HepG2 (cell line): Measurements from ENCODE around the gene ANKRD22. TPM values are rescaled to one million over a fixed set of nuclear protein-coding genes. Genes with fewer than 3 reads are reported as not detected.

Source experiments
- ATAD3A ChIP-seq: sonication (generic); formaldehyde crosslinking; IDR thresholded peaks from 2 replicates; pipeline ENCODE4 v1.4.0; 2020; ENCODE audit warnings: missing genetic modification reagents
- ATF3 ChIP-seq: sonication (generic); formaldehyde crosslinking; IDR thresholded peaks from 2 replicates; pipeline ENCODE4 v1.4.0; 2020; ENCODE audit warnings: missing genetic modification reagents
- IKZF4 ChIP-seq: sonication (generic); formaldehyde crosslinking; IDR thresholded peaks from 2 replicates; pipeline ENCODE4 v1.5.1; 2020; ENCODE audit warnings: borderline replicate concordance, mild to moderate bottlenecking, low read depth, missing genetic modification reagents; ENCODE audit errors: not compliant biosample characterization
- NFE2L1 ChIP-seq: sonication (generic); formaldehyde crosslinking; IDR thresholded peaks from 2 replicates; pipeline ENCODE4 v1.4.0; 2020; ENCODE audit warnings: missing genetic modification reagents, mild to moderate bottlenecking, borderline replicate concordance
- NONO ChIP-seq, 2 experiments: fragments of 450-650 bp in 1 of 2; sonication (generic) in 1 of 2; formaldehyde crosslinking in 1 of 2; IDR thresholded peaks in 1 of 2; conservative IDR thresholded peaks in 1 of 2; 2 replicates each; pipeline versions ENCODE4 v1.6.1 to v1.8.0; 2017 to 2022; ENCODE audit warnings: mild to moderate bottlenecking in 1 of 2, missing genetic modification reagents in 1 of 2, moderate library complexity in 1 of 2
- ONECUT2 ChIP-seq: sonication (generic); formaldehyde crosslinking; IDR thresholded peaks from 2 replicates; pipeline ENCODE4 v1.4.0; 2020; ENCODE audit warnings: missing genetic modification reagents
- PAF1 ChIP-seq: IDR thresholded peaks from 2 replicates; pipeline ENCODE4 v1.6.1; 2016; ENCODE audit warnings: missing genetic modification reagents, missing compliant biosample characterization
- TFE3 ChIP-seq: IDR thresholded peaks from 2 replicates; pipeline ENCODE4 v1.6.1; 2016
- YEATS2 ChIP-seq: sonication (generic); formaldehyde crosslinking; IDR thresholded peaks from 2 replicates; pipeline ENCODE4 v1.4.0; 2020; ENCODE audit warnings: missing genetic modification reagents, borderline replicate concordance
- ZFAT ChIP-seq: sonication (generic); formaldehyde crosslinking; conservative IDR thresholded peaks from 2 replicates; pipeline ENCODE4 v1.8.1; 2023; ENCODE audit warnings: missing genetic modification reagents, inconsistent platforms
- ZNF407 ChIP-seq: sonication (generic); formaldehyde crosslinking; IDR thresholded peaks from one replicate; pipeline ENCODE4 v1.5.1; 2020; ENCODE audit warnings: mild to moderate bottlenecking, missing genetic modification reagents; ENCODE audit errors: not compliant biosample characterization
- ZNF512B ChIP-seq: sonication (generic); formaldehyde crosslinking; IDR thresholded peaks from 2 replicates; pipeline ENCODE4 v1.5.1; 2020; ENCODE audit warnings: missing genetic modification reagents, mild to moderate bottlenecking, borderline replicate concordance
- ZNF777 ChIP-seq: sonication (generic); formaldehyde crosslinking; IDR thresholded peaks from 2 replicates; pipeline ENCODE4 v1.4.0; 2020; ENCODE audit warnings: missing genetic modification reagents
- polyA plus RNA-seq, 8 experiments: library from polyadenylated mRNA; depleted of rRNA in 3 of 8; stranded (reverse) in 7 of 8; unstranded in 1 of 8; fragments of >200 nt; fragmentation: Illumina TruSeq in 4 of 8; extraction: Trizol in 4 of 8; gene quantifications; 2 replicates each; pipeline versions ENCODE4 v1.2.1 to v1.2.3, GENCODE V29; 2011 to 2016; ENCODE audit warnings: low read depth in 4 of 8, missing spikeins in 1 of 8, mixed read lengths in 1 of 8; ENCODE audit not compliant: insufficient read depth in 1 of 8
- total RNA-seq, 5 experiments: library from RNA; depleted of rRNA; stranded (reverse); fragments of >200 nt; fragmentation: Illumina TruSeq; extraction: Trizol; gene quantifications; 2 replicates each; pipeline ENCODE4 v1.2.3, GENCODE V29; 2016; ENCODE audit warnings: low read depth in 1 of 5

The ANKRD22 gene
- total and polyA plus RNA-seq, 2 of the 13 experiments (the other 11 are each of a cell fraction or from before 2014, with no cell fraction given) = not detected

- TF ChIP-seq TFE3 (CRISPR knock-in tag) = peak; percentile 26; the same call in 1 of the 2 replicates
- TF ChIP-seq IKZF4 (CRISPR knock-in tag) = peak; percentile 68
- peak; percentile 78; the same call in 1 of the 2 replicates for TF ChIP-seq ZNF512B
- no peak for TF ChIP-seq PAF1
- peak; percentile 98 for TF ChIP-seq ZNF777 (CRISPR knock-in tag)
- TF ChIP-seq ATAD3A (CRISPR knock-in tag) = no peak
- TF ChIP-seq YEATS2 (CRISPR knock-in tag) = no peak
- peak; percentile 82 for TF ChIP-seq ZNF407 (CRISPR knock-in tag)
- TF ChIP-seq ONECUT2 (CRISPR knock-in tag) = no peak
- no peak for TF ChIP-seq ZFAT (CRISPR knock-in tag)
- no peak for TF ChIP-seq NFE2L1
- TF ChIP-seq ATF3 = 0 out of 2 replicates have a peak, but pooled peaks have one; percentile 10
- no peak for TF ChIP-seq NONO (IDR thresholded peaks at IDR 0.05)
- peak; percentile 76 for TF ChIP-seq NONO (CRISPR knock-in tag; conservative IDR thresholded peaks at IDR 0.05)
Measured at GRCh38 chr10:88880282-88881076, 28.8 kb upstream of the ANKRD22 start (continued).
